Endothelial cell of umbilical vein (primary cell): ENCODE measurements around the gene PRR14. TPM values are rescaled to one million over a fixed set of nuclear protein-coding genes. Genes with fewer than 3 reads are reported as not detected.

Experiments
- BruUV-seq: library from RNA; stranded (reverse); fragments of 400-500 nt; replicated peaks from 2 replicates; lab custom pipeline; 2021; lab: Mats Ljungman, UMichigan
- CTCF ChIA-PET: fragments of 300-600, 350-600 bp; sonication (Branson Sonifier 250); formaldehyde crosslinking; loops from one replicate; lab custom pipeline; 2021; ENCODE audit warnings: antibody characterized with exemption, inconsistent platforms; lab: Charles Lee
- POLR2A ChIA-PET: fragments of 300-600, 350-600 bp; sonication (Branson Sonifier 250); formaldehyde crosslinking; loops from one replicate; lab custom pipeline; 2021; ENCODE audit warnings: antibody characterized with exemption, inconsistent platforms; lab: Charles Lee
- DNase-seq: peaks from one replicate; pipeline ENCODE4 v3.0.0-alpha.2; 2011; ENCODE audit warnings: low read depth, low spot score
- FAIRE-seq: peaks from 2 replicates; lab custom pipeline; 2011; peaks lifted over from hg19 to GRCh38; lab: Jason Lieb, UNC
- H2AFZ ChIP-seq: 2 replicates; pipeline ENCODE4 v1.6.0; 2012; ENCODE audit warnings: low read depth, low read length, control low read depth, inconsistent platforms
- H3K27ac ChIP-seq: 2 replicates; pipeline ENCODE4 v1.5.1; 2011; ENCODE audit warnings: low read depth, mild to moderate bottlenecking, control low read depth, low read length, moderate library complexity; ENCODE audit not compliant: insufficient read depth
- H3K27me3 ChIP-seq, 2 experiments: 2 replicates each; pipeline versions ENCODE4 v1.6.0 to v1.6.1; 2011; ENCODE audit warnings: low read length in 2 of 2, mixed read lengths in 1 of 2; ENCODE audit not compliant: control insufficient read depth in 2 of 2, insufficient read depth in 2 of 2
- H3K36me3 ChIP-seq, 2 experiments: 2 replicates in 1 of 2; 3 replicates in 1 of 2; pipeline ENCODE4 v1.5.1; 2011; ENCODE audit warnings: low read length in 2 of 2, mild to moderate bottlenecking in 1 of 2, moderate library complexity in 1 of 2; ENCODE audit not compliant: control insufficient read depth in 2 of 2, insufficient read depth in 2 of 2; ENCODE audit errors: extremely low read depth in 1 of 2
- H3K4me1 ChIP-seq: 3 replicates; pipeline ENCODE4 v1.5.1; 2011; ENCODE audit warnings: mild to moderate bottlenecking, low read length; ENCODE audit not compliant: control insufficient read depth, insufficient read depth; ENCODE audit errors: extremely low read depth
- H3K4me2 ChIP-seq: 2 replicates; pipeline ENCODE4 v1.6.1; 2011; ENCODE audit warnings: low read length, control low read depth, mixed read lengths; ENCODE audit not compliant: insufficient read depth
- H3K4me3 ChIP-seq, 3 experiments: fragments of 200-600 bp in 1 of 3; sonication (generic), shearing (Covaris generic) in 1 of 3; replicated peaks in 1 of 3; 2 replicates each; pipeline ENCODE4 v1.5.1; 2011 to 2016; ENCODE audit warnings: control low read depth in 3 of 3, low read length in 3 of 3, mild to moderate bottlenecking in 2 of 3, inconsistent platforms in 1 of 3, low read depth in 1 of 3, moderate library complexity in 1 of 3; ENCODE audit not compliant: insufficient read depth in 1 of 3
- H3K79me2 ChIP-seq: 2 replicates; pipeline ENCODE4 v1.6.0; 2012; ENCODE audit warnings: low read length, inconsistent platforms; ENCODE audit not compliant: control insufficient read depth, insufficient read depth
- H3K9ac ChIP-seq: replicated peaks from 2 replicates; pipeline ENCODE3; 2011; ENCODE audit warnings: low read length, control low read depth; ENCODE audit not compliant: insufficient read depth; ENCODE audit errors: extremely low read depth
- H3K9me1 ChIP-seq: replicated peaks from 3 replicates; pipeline ENCODE4 v1.6.0; 2011; ENCODE audit warnings: mild to moderate bottlenecking, low read length; ENCODE audit not compliant: control insufficient read depth, insufficient read depth; ENCODE audit errors: extremely low read depth
- H3K9me3 ChIP-seq: replicated peaks from 2 replicates; pipeline ENCODE4 v1.5.1; 2012; ENCODE audit warnings: low read length, inconsistent platforms; ENCODE audit not compliant: control insufficient read depth, insufficient read depth
- H4K20me1 ChIP-seq: replicated peaks from 2 replicates; pipeline ENCODE3; 2011; ENCODE audit warnings: mild to moderate bottlenecking, low read length; ENCODE audit not compliant: control insufficient read depth, insufficient read depth; ENCODE audit errors: extremely low read depth
- CTCF ChIP-seq, 2 donors: IDR thresholded peaks; 1 replicate in 1 of 2; 2 replicates in 1 of 2; pipeline ENCODE4 v1.5.1; 2011; ENCODE audit warnings: low read length in 2 of 2, mild to moderate bottlenecking in 2 of 2, moderate library complexity in 2 of 2, control low read depth in 1 of 2, inconsistent platforms in 1 of 2, low read depth in 1 of 2; ENCODE audit not compliant: insufficient read depth in 1 of 2; ENCODE audit errors: extremely low read depth in 1 of 2
- EZH2 ChIP-seq: IDR thresholded peaks from 2 replicates; pipeline ENCODE4 v1.6.1; 2012; ENCODE audit warnings: borderline replicate concordance, low read depth, mild to moderate bottlenecking, moderate library complexity, low read length, inconsistent platforms; ENCODE audit not compliant: severe bottlenecking
- FOS ChIP-seq: IDR thresholded peaks from 2 replicates; pipeline ENCODE4 v1.6.1; 2011; ENCODE audit warnings: mild to moderate bottlenecking, low read length, moderate library complexity, borderline replicate concordance; ENCODE audit not compliant: insufficient read depth
- JUN ChIP-seq: IDR thresholded peaks from 2 replicates; pipeline ENCODE4 v1.6.1; 2011; ENCODE audit warnings: borderline replicate concordance, low read depth; ENCODE audit not compliant: insufficient read length, insufficient read depth
- MYC ChIP-seq: IDR thresholded peaks from one replicate; pipeline ENCODE4 v1.6.1; 2011; ENCODE audit warnings: mild to moderate bottlenecking, low read depth, low read length
- POLR2A ChIP-seq: IDR thresholded peaks from 2 replicates; pipeline ENCODE4 v1.6.1; 2012; ENCODE audit warnings: low read depth, mild to moderate bottlenecking, control low read depth, low read length
- POLR2AphosphoS5 ChIP-seq: IDR thresholded peaks from 2 replicates; pipeline ENCODE4 v1.6.1; 2012; ENCODE audit warnings: low read depth, mild to moderate bottlenecking, control low read depth, low read length, moderate library complexity; ENCODE audit not compliant: insufficient read depth
- dilution Hi-C: fragments of 300-500 bp; cut with MboI; formaldehyde crosslinking; loops from one replicate; pipeline ENCODE4 v1.15.0; 2019; ENCODE audit warnings: low sequenced_read_pairs; ENCODE audit not compliant: extremely low pct_ligation_motif_present
- intact Hi-C: fragments of 100-400 bp; cut with micrococcal nuclease; formaldehyde crosslinking; loops from one replicate; pipeline ENCODE4 v1.10.0; 2022
- polyA plus RNA-seq, 4 experiments: library from polyadenylated mRNA; depleted of rRNA in 3 of 4; stranded (reverse) in 3 of 4; unstranded in 1 of 4; fragments of >200 nt; gene quantifications; 2 replicates each; pipeline versions ENCODE4 v1.2.1 to v1.2.3, GENCODE V29; 2011 to 2012; ENCODE audit warnings: missing spikeins in 1 of 4
- total RNA-seq: library from RNA; stranded (reverse); gene quantifications from 2 replicates; pipeline ENCODE4 v1.2.3, GENCODE V29; 2021

PRR14 gene
- total and polyA plus RNA-seq, 2 donors (not counting 3 experiments of a cell fraction or from before 2014, with no cell fraction given) = 17.0 to 70.0 TPM

- Histone ChIP-seq H4K20me1 (no peaks in the 10 kb centered on the region), H3K4me2 (no peak overlapping the region), H3K9ac (no peak overlapping the region), H3K36me3 (no peaks in the 10 kb centered on the region), H3K27me3 (no peaks in the 10 kb centered on the region), H3K9me1 (no peaks in the 10 kb centered on the region), H3K27ac (no peak overlapping the region), H3K4me1 (no peaks in the 10 kb centered on the region), H3K9me3 (no peaks in the 10 kb centered on the region), H2AFZ (no peak overlapping the region), H3K79me2 (no peaks in the 10 kb centered on the region), H3K4me3 (no peak overlapping the region)
- ChIA-PET CTCF (interaction anchor here (1.0 kb wide), 1 partner anchor 46 kb away, joined by 4 read pairs; no protein-coding TSS in a partner anchor), POLR2A (no interaction called here)
- intact Hi-C loops = no loop called here
- FAIRE-seq = no peak
- no peak for DNase-seq
- BruUV-seq = no TSS peak
- dilution Hi-C loops = no loop called here
- TF ChIP-seq POLR2AphosphoS5 (no peak), MYC (no peak), CTCF (IDR thresholded peaks at IDR 0.05; ENCODE audit: extremely low read depth in 1 of 2, insufficient read depth in 1 of 2, low read depth in 1 of 2, low read length in 2 of 2) (no peak), EZH2 (no peak), POLR2A (no peak), FOS (no peak), JUN (no peak)
Measured at GRCh38 chr16:30644334-30644830, 6.4 kb upstream of the PRR14 start.
